Measurements from ENCODE around the gene HDAC4.

Gene HDAC4

GRCh38 chr2:239015901-239016675, 384.7 kb downstream of the HDAC4 start:
- Histone ChIP-seq H4K91ac (ENCODE audit: low read depth, low read length) (no peak overlapping the region), H3K18ac (ENCODE audit: low read length) (no peak overlapping the region), H3K36me3 (ENCODE audit: control insufficient read depth in 1 of 2, insufficient read depth in 2 of 2, low read length in 2 of 2) (no peaks in the 10 kb centered on the region), H3K9ac (ENCODE audit: low read length) (no peak overlapping the region), H3K9me3 (ENCODE audit: insufficient read depth, low read depth, low read length) (peaks cover 22% of the 10 kb centered on the region), H3K4me1 (ENCODE audit: control insufficient read depth in 1 of 2, insufficient read depth in 2 of 2, low read length in 2 of 2) (no peaks in the 10 kb centered on the region), H3K27ac (ENCODE audit: low read depth, low read length) (no peak overlapping the region), H3K79me1 (ENCODE audit: low read length) (no peaks in the 10 kb centered on the region), H3K4ac (ENCODE audit: low read depth, low read length) (no peak overlapping the region), H2AK5ac (ENCODE audit: low read length) (no peak overlapping the region), H4K8ac (ENCODE audit: low read depth, low read length) (no peak overlapping the region), H2BK12ac (ENCODE audit: low read length) (no peak overlapping the region), H3K23ac (ENCODE audit: low read length) (no peak overlapping the region), H3K27me3 (ENCODE audit: insufficient read depth, low read length) (no peaks in the 10 kb centered on the region), H2BK120ac (ENCODE audit: insufficient read depth, low read length, poor library complexity) (no peak overlapping the region), H2AFZ (ENCODE audit: insufficient read depth, low read length, poor library complexity) (no peak overlapping the region), H3K4me2 (ENCODE audit: low read length) (no peak overlapping the region), H3K14ac (ENCODE audit: low read length) (no peak overlapping the region), H2BK5ac (ENCODE audit: low read depth, low read length, poor library complexity) (no peak overlapping the region), H3K79me2 (ENCODE audit: control insufficient read depth, insufficient read depth, low read length, poor library complexity) (no peaks in the 10 kb centered on the region), H3K4me3 (ENCODE audit: low read depth, low read length) (no peak overlapping the region), H4K12ac (ENCODE audit: low read depth, low read length) (no peak overlapping the region)
- no CpG with 5 or more reads among the region's 19 CpGs for WGBS (ENCODE audit: extremely low coverage, insufficient coverage, insufficient read length)
- DNase-seq, result no peak

- no peaks in the 10 kb centered on the region for H3K4me1 ChIP-seq (ENCODE audit: control insufficient read depth in 1 of 2, insufficient read depth in 2 of 2, low read length in 2 of 2)
- H3K79me1 ChIP-seq (ENCODE audit: low read length), result no peaks in the 10 kb centered on the region
- no peak overlapping the region for H3K9ac ChIP-seq (ENCODE audit: low read length)
- no peak overlapping the region for H4K12ac ChIP-seq (ENCODE audit: low read depth, low read length)
- no peak overlapping the region for H3K18ac ChIP-seq (ENCODE audit: low read length)
- no peaks in the 10 kb centered on the region for H3K27me3 ChIP-seq (ENCODE audit: insufficient read depth, low read length)
- no peak overlapping the region for H3K4me2 ChIP-seq (ENCODE audit: low read length)
- no CpG with 5 or more reads among the region's 25 CpGs for WGBS (ENCODE audit: extremely low coverage, insufficient coverage, insufficient read length)
- no peak overlapping the region for H2BK12ac ChIP-seq (ENCODE audit: low read length)
- no peak overlapping the region for H3K27ac ChIP-seq (ENCODE audit: low read depth, low read length)
- H2BK5ac ChIP-seq (ENCODE audit: low read depth, low read length, poor library complexity), result no peak overlapping the region
- no peak for DNase-seq
- H3K36me3 ChIP-seq (ENCODE audit: control insufficient read depth in 1 of 2, insufficient read depth in 2 of 2, low read length in 2 of 2), result no peaks in the 10 kb centered on the region
- no peak overlapping the region for H3K14ac ChIP-seq (ENCODE audit: low read length)
- H4K91ac ChIP-seq (ENCODE audit: low read depth, low read length), result no peak overlapping the region
- no peak overlapping the region for H3K4me3 ChIP-seq (ENCODE audit: low read depth, low read length)
- H3K4ac ChIP-seq (ENCODE audit: low read depth, low read length), result no peak overlapping the region
- H2BK120ac ChIP-seq (ENCODE audit: insufficient read depth, low read length, poor library complexity), result no peak overlapping the region
- no peaks in the 10 kb centered on the region for H3K79me2 ChIP-seq (ENCODE audit: control insufficient read depth, insufficient read depth, low read length, poor library complexity)
- H4K8ac ChIP-seq (ENCODE audit: low read depth, low read length), result no peak overlapping the region
- H2AK5ac ChIP-seq (ENCODE audit: low read length), result no peak overlapping the region
- no peak overlapping the region for H3K23ac ChIP-seq (ENCODE audit: low read length)
- no peak overlapping the region for H2AFZ ChIP-seq (ENCODE audit: insufficient read depth, low read length, poor library complexity)
- peaks cover 22% of the 10 kb centered on the region for H3K9me3 ChIP-seq (ENCODE audit: insufficient read depth, low read depth, low read length)
Observed at GRCh38 chr2:239015218-239015900, 385.5 kb downstream of the HDAC4 start.

- H3K18ac ChIP-seq (ENCODE audit: low read length), result no peak overlapping the region
- no peaks in the 10 kb centered on the region for H3K27me3 ChIP-seq (ENCODE audit: insufficient read depth, low read length)
- peaks cover 22% of the 10 kb centered on the region for H3K9me3 ChIP-seq (ENCODE audit: insufficient read depth, low read depth, low read length)
- no peaks in the 10 kb centered on the region for H3K79me2 ChIP-seq (ENCODE audit: control insufficient read depth, insufficient read depth, low read length, poor library complexity)
- H3K4me3 ChIP-seq (ENCODE audit: low read depth, low read length), result no peak overlapping the region
- H2BK120ac ChIP-seq (ENCODE audit: insufficient read depth, low read length, poor library complexity), result no peak overlapping the region
- no peak overlapping the region for H3K27ac ChIP-seq (ENCODE audit: low read depth, low read length)
- H3K23ac ChIP-seq (ENCODE audit: low read length), result no peak overlapping the region
- H2AFZ ChIP-seq (ENCODE audit: insufficient read depth, low read length, poor library complexity), result no peak overlapping the region
- H3K4ac ChIP-seq (ENCODE audit: low read depth, low read length), result no peak overlapping the region
- H3K36me3 ChIP-seq (ENCODE audit: control insufficient read depth in 1 of 2, insufficient read depth in 2 of 2, low read length in 2 of 2), result no peaks in the 10 kb centered on the region
- H3K4me1 ChIP-seq (ENCODE audit: control insufficient read depth in 1 of 2, insufficient read depth in 2 of 2, low read length in 2 of 2), result no peaks in the 10 kb centered on the region
- H4K91ac ChIP-seq (ENCODE audit: low read depth, low read length), result no peak overlapping the region
- H3K9ac ChIP-seq (ENCODE audit: low read length), result no peak overlapping the region
- WGBS (ENCODE audit: extremely low coverage, insufficient coverage, insufficient read length), result no CpG with 5 or more reads among the region's 9 CpGs
- no peak overlapping the region for H2AK5ac ChIP-seq (ENCODE audit: low read length)
- no peaks in the 10 kb centered on the region for H3K79me1 ChIP-seq (ENCODE audit: low read length)
- H4K12ac ChIP-seq (ENCODE audit: low read depth, low read length), result no peak overlapping the region
- no peak overlapping the region for H2BK5ac ChIP-seq (ENCODE audit: low read depth, low read length, poor library complexity)
- no peak for DNase-seq
- H3K14ac ChIP-seq (ENCODE audit: low read length), result no peak overlapping the region
- no peak overlapping the region for H3K4me2 ChIP-seq (ENCODE audit: low read length)
- no peak overlapping the region for H2BK12ac ChIP-seq (ENCODE audit: low read length)
- H4K8ac ChIP-seq (ENCODE audit: low read depth, low read length), result no peak overlapping the region
Observed at GRCh38 chr2:239014458-239015217, 386.2 kb downstream of the HDAC4 start.

GRCh38 chr2:239013678-239013976, 387.2 kb downstream of the HDAC4 start:
- H3K9me3 ChIP-seq (ENCODE audit: insufficient read depth, low read depth, low read length), result peaks cover 20% of the 10 kb centered on the region
- no peak for DNase-seq
- no peak overlapping the region for H4K12ac ChIP-seq (ENCODE audit: low read depth, low read length)
- no peak overlapping the region for H3K27ac ChIP-seq (ENCODE audit: low read depth, low read length)
- no peak overlapping the region for H2BK12ac ChIP-seq (ENCODE audit: low read length)
- H3K18ac ChIP-seq (ENCODE audit: low read length), result no peak overlapping the region
- H2BK5ac ChIP-seq (ENCODE audit: low read depth, low read length, poor library complexity), result no peak overlapping the region
- H3K14ac ChIP-seq (ENCODE audit: low read length), result no peak overlapping the region
- H2AK5ac ChIP-seq (ENCODE audit: low read length), result no peak overlapping the region
- no peak overlapping the region for H3K4ac ChIP-seq (ENCODE audit: low read depth, low read length)
- H4K8ac ChIP-seq (ENCODE audit: low read depth, low read length), result no peak overlapping the region
- no peaks in the 10 kb centered on the region for H3K79me2 ChIP-seq (ENCODE audit: control insufficient read depth, insufficient read depth, low read length, poor library complexity)
- no peak overlapping the region for H3K4me3 ChIP-seq (ENCODE audit: low read depth, low read length)
- H2AFZ ChIP-seq (ENCODE audit: insufficient read depth, low read length, poor library complexity), result no peak overlapping the region
- H3K23ac ChIP-seq (ENCODE audit: low read length), result no peak overlapping the region
- WGBS (ENCODE audit: extremely low coverage, insufficient coverage, insufficient read length), result no CpG with 5 or more reads among the region's 6 CpGs
- no peak overlapping the region for H2BK120ac ChIP-seq (ENCODE audit: insufficient read depth, low read length, poor library complexity)
- H3K9ac ChIP-seq (ENCODE audit: low read length), result no peak overlapping the region
- no peaks in the 10 kb centered on the region for H3K36me3 ChIP-seq (ENCODE audit: control insufficient read depth in 1 of 2, insufficient read depth in 2 of 2, low read length in 2 of 2)
- no peaks in the 10 kb centered on the region for H3K4me1 ChIP-seq (ENCODE audit: control insufficient read depth in 1 of 2, insufficient read depth in 2 of 2, low read length in 2 of 2)
- no peaks in the 10 kb centered on the region for H3K27me3 ChIP-seq (ENCODE audit: insufficient read depth, low read length)
- no peaks in the 10 kb centered on the region for H3K79me1 ChIP-seq (ENCODE audit: low read length)
- no peak overlapping the region for H3K4me2 ChIP-seq (ENCODE audit: low read length)
- no peak overlapping the region for H4K91ac ChIP-seq (ENCODE audit: low read depth, low read length)
